ENCODE measurements around the gene MICAL3.

Gene MICAL3

DNA sequence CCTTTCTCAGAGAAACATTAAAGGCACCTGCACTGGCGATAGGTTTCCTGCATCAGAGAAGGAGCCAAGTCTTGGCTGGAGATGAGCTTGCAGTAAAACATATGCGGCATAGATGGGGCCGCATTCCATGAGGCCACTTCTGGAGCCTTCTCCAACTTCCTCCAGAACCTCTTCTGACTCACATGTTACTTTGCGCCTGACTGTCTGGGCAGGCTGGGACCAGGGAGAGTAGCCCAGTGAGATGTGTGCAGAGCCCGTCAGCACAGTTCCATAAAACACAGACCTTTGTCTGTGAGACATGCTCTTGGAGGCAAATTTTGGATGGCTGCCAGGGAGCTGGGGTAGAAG is 194.7 kb downstream of the MICAL3 start (continued):
- TF ChIP-seq, protein P1, sequence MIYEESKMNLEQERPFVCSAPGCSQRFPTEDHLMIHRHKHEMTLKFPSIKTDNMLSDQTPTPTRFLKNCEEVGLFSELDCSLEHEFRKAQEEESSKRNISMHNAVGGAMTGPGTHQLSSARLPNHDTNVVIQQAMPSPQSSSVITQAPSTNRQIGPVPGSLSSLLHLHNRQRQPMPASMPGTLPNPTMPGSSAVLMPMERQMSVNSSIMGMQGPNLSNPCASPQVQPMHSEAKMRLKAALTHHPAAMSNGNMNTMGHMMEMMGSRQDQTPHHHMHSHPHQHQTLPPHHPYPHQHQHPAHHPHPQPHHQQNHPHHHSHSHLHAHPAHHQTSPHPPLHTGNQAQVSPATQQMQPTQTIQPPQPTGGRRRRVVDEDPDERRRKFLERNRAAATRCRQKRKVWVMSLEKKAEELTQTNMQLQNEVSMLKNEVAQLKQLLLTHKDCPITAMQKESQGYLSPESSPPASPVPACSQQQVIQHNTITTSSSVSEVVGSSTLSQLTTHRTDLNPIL (CRISPR knock-in tag; IDR thresholded peaks at IDR 0.05; ENCODE audit: low read depth): no peak
- TF ChIP-seq ZNF565 (CRISPR knock-in tag; conservative IDR thresholded peaks at IDR 0.05; ENCODE audit: low read depth) (no peak), PPARA (CRISPR knock-in tag; IDR thresholded peaks at IDR 0.05; ENCODE audit: borderline replicate concordance) (no peak), ARNTL (CRISPR knock-in tag; IDR thresholded peaks at IDR 0.05; ENCODE audit: borderline replicate concordance, low read depth) (no peak), SNAI2 (CRISPR knock-in tag; IDR thresholded peaks at IDR 0.05) (no peak), ISL1 (CRISPR knock-in tag; IDR thresholded peaks at IDR 0.05) (no peak), ZNF70 (CRISPR knock-in tag; IDR thresholded peaks at IDR 0.05) (no peak), ZNF8 (CRISPR knock-in tag; IDR thresholded peaks at IDR 0.05) (no peak), ESRRG (CRISPR knock-in tag; IDR thresholded peaks at IDR 0.05) (no peak)

DNA sequence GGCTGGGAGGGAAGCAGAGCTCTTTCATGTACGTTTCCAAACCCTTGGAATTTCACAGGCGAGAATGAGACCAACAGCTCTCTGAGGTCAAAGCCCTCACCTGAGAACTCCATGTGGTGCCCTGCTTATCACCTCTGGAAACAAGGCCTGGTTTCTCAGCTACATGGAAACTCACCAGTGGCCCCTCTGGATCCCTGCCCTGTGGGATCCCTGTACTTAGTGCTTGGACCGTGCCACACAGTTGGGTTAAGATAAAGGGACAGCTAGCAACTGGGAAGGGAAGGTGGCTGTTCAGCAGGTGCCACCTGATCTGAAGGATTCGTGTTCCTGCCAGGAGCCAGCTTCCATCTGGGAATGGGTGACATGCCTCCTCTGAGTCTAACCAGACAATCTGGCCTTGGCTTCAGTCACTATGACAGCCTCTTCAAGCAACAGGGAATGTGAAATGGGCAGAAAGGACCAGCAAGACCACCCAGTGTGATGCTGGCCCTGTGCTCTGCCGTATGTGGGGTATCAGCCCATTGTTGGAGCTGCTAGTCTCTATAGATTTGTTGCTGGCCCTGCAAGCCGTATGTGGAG is 195.8 kb downstream of the MICAL3 start:
- no peak for ATAC-seq
- TF ChIP-seq ARNTL (CRISPR knock-in tag; IDR thresholded peaks at IDR 0.05; ENCODE audit: borderline replicate concordance, low read depth): no peak

DNA sequence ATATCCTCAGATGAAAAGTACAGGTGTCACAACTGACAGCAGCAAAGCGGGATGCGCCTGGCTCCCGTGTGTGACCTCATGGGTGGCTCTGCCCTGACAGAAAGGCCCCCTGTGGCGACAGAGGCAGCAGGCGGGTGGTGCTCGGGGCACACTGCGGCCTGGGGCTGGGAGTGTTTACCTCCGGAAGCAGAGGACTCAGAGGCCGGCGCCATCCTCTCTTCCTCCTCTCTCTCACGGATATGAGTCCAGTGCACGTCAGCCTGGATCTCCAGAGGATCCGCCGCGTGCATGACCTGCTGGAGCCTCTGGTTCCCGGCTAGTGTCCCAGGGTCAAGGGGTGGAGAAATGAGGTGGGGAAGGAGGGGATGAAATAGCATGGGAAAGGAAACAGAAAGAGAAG is 196.9 kb downstream of the MICAL3 start:
- no peak for ATAC-seq
- TF ChIP-seq ZNF565 (CRISPR knock-in tag; conservative IDR thresholded peaks at IDR 0.05; ENCODE audit: low read depth): no peak
- TF ChIP-seq TCF4 (CRISPR knock-in tag; IDR thresholded peaks at IDR 0.05; ENCODE audit: borderline replicate concordance): no peak
- TF ChIP-seq TOX (CRISPR knock-in tag; IDR thresholded peaks at IDR 0.05; ENCODE audit: borderline replicate concordance): no peak
- TF ChIP-seq, protein P2, sequence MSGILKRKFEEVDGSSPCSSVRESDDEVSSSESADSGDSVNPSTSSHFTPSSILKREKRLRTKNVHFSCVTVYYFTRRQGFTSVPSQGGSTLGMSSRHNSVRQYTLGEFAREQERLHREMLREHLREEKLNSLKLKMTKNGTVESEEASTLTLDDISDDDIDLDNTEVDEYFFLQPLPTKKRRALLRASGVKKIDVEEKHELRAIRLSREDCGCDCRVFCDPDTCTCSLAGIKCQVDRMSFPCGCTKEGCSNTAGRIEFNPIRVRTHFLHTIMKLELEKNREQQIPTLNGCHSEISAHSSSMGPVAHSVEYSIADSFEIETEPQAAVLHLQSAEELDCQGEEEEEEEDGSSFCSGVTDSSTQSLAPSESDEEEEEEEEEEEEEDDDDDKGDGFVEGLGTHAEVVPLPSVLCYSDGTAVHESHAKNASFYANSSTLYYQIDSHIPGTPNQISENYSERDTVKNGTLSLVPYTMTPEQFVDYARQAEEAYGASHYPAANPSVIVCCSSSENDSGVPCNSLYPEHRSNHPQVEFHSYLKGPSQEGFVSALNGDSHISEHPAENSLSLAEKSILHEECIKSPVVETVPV (CRISPR knock-in tag; IDR thresholded peaks at IDR 0.05): no peak
- no peak for TF ChIP-seq SNAI2 (CRISPR knock-in tag; IDR thresholded peaks at IDR 0.05)
- no peak for TF ChIP-seq RARB (CRISPR knock-in tag; IDR thresholded peaks at IDR 0.05)
- no peak for TF ChIP-seq ARNTL (CRISPR knock-in tag; IDR thresholded peaks at IDR 0.05; ENCODE audit: borderline replicate concordance, low read depth)
- no peak for TF ChIP-seq ZC3H10 (CRISPR knock-in tag; IDR thresholded peaks at IDR 0.05)
- no peak for TF ChIP-seq ESRRG (CRISPR knock-in tag; IDR thresholded peaks at IDR 0.05)
- no peak for TF ChIP-seq ZFP30 (CRISPR knock-in tag; IDR thresholded peaks at IDR 0.05)
- no peak for TF ChIP-seq OSR1 (CRISPR knock-in tag; IDR thresholded peaks at IDR 0.05)
- TF ChIP-seq, protein P3, sequence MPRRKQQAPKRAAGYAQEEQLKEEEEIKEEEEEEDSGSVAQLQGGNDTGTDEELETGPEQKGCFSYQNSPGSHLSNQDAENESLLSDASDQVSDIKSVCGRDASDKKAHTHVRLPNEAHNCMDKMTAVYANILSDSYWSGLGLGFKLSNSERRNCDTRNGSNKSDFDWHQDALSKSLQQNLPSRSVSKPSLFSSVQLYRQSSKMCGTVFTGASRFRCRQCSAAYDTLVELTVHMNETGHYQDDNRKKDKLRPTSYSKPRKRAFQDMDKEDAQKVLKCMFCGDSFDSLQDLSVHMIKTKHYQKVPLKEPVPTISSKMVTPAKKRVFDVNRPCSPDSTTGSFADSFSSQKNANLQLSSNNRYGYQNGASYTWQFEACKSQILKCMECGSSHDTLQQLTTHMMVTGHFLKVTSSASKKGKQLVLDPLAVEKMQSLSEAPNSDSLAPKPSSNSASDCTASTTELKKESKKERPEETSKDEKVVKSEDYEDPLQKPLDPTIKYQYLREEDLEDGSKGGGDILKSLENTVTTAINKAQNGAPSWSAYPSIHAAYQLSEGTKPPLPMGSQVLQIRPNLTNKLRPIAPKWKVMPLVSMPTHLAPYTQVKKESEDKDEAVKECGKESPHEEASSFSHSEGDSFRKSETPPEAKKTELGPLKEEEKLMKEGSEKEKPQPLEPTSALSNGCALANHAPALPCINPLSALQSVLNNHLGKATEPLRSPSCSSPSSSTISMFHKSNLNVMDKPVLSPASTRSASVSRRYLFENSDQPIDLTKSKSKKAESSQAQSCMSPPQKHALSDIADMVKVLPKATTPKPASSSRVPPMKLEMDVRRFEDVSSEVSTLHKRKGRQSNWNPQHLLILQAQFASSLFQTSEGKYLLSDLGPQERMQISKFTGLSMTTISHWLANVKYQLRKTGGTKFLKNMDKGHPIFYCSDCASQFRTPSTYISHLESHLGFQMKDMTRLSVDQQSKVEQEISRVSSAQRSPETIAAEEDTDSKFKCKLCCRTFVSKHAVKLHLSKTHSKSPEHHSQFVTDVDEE (CRISPR knock-in tag; IDR thresholded peaks at IDR 0.05): no peak
- TF ChIP-seq PPARA (CRISPR knock-in tag; IDR thresholded peaks at IDR 0.05; ENCODE audit: borderline replicate concordance): no peak
- TF ChIP-seq CSDC2 (CRISPR knock-in tag; IDR thresholded peaks at IDR 0.05): no peak
- TF ChIP-seq ZFP3 (CRISPR knock-in tag; IDR thresholded peaks at IDR 0.05): no peak
- TF ChIP-seq ZNF8 (CRISPR knock-in tag; IDR thresholded peaks at IDR 0.05): no peak
- TF ChIP-seq, protein P4, sequence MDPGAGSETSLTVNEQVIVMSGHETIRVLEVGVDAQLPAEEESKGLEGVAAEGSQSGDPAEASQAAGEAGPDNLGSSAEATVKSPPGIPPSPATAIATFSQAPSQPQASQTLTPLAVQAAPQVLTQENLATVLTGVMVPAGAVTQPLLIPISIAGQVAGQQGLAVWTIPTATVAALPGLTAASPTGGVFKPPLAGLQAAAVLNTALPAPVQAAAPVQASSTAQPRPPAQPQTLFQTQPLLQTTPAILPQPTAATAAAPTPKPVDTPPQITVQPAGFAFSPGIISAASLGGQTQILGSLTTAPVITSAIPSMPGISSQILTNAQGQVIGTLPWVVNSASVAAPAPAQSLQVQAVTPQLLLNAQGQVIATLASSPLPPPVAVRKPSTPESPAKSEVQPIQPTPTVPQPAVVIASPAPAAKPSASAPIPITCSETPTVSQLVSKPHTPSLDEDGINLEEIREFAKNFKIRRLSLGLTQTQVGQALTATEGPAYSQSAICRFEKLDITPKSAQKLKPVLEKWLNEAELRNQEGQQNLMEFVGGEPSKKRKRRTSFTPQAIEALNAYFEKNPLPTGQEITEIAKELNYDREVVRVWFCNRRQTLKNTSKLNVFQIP (CRISPR knock-in tag; IDR thresholded peaks at IDR 0.05; ENCODE audit: borderline replicate concordance, low read depth): no peak
- no peak for TF ChIP-seq ZNF70 (CRISPR knock-in tag; IDR thresholded peaks at IDR 0.05)

DNA sequence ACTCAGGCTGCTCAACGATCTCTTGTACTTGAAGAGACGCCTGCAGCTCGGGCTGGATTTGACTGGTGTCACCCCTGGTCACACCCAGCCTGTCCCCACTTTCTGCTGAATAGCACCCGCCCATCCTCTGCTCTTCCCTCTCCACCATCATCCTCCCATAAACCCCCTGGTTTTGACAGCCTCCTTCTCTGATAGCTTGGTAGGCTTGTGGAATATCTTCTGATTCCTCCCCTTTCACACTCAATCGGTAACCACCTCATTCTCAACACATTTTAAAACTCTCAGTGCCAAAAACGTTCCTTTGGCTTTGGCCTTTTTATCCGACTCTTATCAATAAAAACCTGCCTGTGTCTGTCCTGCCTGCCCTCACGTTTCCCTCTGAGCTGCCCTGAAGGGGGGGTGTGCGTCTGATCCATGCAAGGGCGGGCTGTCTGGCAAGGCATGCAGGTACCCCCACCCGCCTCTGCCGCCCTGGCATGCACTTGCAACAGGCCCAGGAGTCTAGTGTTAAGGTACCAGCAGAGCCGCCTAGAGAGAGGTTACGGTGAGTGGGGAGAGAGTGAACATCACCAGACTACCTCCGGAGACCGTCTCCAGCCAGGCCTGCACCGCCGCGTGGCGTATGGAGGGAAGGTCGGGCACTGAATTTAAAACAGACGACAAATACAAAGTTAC is 198.3 kb downstream of the MICAL3 start:
- TF ChIP-seq CSDC2 (CRISPR knock-in tag; IDR thresholded peaks at IDR 0.05) (no peak), ZNF8 (CRISPR knock-in tag; IDR thresholded peaks at IDR 0.05) (no peak)
- no peak for ATAC-seq
